Measurements from ENCODE around the gene SYT15B.
"Not testable (repeated sequence)": the region's sequence is repeated elsewhere in the genome, so short reads cannot be mapped to it uniquely, and the experiment has no call there.

The SYT15B gene

DNA sequence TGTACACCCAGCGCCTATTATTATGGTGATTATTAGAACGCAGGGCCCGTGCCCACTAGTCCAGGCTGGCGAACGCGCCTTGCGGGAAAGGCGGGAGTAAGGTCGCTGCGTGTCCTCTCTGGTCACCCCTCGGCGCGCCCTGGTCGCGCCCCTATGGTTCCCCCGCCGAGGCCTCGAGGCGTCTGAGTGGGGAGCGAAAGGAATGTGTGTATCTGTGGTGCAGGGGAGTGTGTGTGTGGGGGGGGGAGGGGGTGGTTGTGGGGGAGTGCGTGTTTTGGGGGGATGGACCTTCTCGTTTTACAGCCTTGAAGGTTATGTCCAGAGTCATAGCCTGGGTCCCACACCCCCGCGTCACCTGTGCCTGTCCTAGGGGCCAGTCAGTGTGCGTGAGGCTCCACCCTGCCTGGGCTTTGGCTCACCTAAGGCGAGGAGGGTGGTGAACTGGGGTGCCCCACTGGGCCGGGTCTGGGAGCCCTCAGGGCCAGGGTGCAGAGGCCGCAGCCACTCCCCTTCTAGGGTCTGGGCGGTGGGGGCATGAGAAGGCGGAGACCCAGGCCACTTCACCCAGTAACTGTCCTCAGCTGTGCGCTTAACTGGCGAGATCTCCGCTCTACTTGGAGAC is at the start of gene SYT15B:
SYT15B (minus strand) TSS at position 39 of the 622 bp plus-strand sequence. CDS start 952 bp downstream, outside the sequence.
- DNase-seq: not testable (repeated sequence)

DNA sequence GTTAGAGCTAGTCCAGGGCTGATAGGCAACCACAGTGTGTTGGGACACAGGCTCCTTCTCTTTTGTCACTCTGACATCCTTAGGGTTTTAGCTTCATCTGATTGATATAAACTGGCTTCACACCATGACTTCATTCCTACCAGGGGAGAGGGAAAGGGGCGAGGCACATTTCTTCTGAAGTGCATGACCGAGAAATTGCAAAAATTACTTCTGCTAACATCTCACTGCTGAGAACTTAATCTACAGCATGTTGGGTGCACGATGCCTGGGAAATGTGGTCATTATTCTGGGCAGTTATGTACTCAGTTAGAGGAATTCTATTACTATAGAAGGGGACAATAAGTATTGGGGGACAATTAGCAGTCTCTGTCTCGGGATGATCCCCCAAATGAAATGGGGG is 16.2 kb upstream of the SYT15B start:
- DNase-seq: not testable (repeated sequence)

DNA sequence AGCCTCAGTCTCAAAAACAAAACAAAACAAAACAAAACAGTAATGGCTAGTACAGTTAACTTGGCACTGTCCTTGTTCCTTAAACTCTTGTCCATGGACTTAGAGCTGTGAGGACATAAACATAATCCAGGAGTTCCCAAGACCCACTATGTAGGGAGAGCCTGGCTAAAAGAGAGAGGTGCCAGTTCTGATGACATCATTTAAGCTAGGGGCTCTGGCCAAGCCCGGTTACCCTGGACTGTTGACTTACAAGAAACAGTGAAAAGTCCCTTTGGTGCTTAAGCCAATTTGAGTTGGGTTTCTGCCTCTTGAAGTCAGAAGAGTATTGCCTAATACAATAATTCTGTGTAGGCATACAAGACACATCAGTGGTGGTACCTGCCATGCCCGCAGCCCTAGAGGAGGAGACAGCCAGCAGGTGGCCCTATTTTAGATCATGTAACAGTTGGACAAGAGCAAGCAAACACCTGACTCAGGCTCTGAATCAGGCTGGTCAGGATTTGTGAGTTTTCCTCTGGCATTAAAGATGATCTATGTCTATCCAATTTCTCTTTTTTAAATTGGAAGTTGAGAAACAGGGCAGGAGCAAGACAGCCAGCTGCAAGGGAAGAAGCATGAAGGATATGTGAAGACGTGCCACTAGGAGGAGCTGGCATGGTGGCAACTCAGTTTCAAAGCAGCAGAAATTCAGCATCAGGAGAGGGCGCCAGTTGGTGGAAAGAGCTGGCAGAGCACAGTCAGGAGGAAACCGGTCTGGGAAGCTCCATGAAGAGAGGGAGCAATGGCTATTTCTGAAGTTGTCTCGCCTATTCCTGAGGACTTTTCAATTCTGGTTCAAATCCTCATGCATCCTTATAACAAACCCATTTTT is 12.2 kb upstream of the SYT15B start:
- DNase-seq: not testable (repeated sequence)

DNA sequence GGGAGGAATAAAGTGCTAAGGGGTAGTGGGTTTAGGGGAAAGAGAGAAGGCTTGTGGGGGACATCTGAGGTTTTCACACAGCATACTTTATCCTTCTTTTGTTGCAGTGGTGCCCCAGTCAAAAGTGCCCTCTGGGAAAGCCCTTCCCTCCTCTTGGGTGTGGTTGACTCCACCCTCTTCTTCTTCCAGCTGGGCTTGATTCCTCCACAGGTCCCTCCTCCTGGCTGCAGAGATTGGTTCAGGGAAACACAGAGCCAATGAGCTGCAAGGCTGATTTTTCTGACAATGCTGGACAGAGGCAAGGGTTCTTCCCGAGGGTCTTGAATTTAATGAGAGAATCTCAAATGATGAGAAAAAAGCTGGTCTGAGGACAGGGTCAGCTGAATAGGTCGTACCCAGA is 7.4 kb upstream of the SYT15B start:
- not testable (repeated sequence) for DNase-seq

DNA sequence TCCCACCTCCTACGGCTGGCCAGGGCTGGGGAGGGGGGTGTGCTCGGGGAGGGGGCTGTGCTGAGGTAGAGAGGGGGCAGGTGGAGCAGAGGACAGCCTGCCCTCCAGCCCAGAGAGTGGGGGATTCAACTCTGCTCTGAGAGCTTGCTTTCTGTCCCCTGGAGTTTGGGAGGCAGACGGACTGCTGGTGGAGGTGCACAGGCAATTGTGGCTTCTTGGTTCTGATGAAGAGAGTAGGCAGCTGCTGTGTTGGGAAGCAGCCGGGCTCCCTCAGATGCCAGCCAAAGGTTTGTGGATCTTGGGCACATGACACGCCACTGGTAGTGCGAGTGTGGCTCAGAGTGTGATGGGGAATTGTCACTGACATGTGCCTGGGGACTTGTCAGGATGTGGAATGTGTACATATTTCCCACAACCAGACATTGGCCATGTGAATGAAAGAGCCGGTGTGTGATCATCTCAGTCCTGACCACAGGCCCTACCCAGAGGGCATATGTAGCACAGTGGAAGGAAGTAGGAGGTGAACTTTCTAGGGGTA is 5.3 kb upstream of the SYT15B start:
- not testable (repeated sequence) for DNase-seq

DNA sequence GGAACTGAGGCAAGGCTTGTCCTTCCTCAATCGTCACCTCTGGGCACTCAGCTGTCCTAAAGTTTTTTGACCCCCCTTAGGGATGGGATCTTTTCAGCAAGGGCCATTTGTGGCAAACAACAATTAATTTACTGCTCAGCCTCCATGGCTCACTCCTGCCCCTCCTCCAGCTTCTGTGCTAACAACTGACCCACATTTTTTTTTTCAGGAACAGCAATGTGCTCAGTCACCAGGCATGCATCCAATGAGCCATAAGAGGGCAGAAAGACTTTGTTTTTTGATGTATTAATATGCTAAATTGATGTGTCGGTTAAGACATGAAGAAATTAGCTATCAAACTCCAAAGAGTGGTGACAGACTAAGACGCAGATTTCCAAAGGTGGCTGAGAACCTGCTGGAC is 4.7 kb upstream of the SYT15B start:
- not testable (repeated sequence) for DNase-seq

DNA sequence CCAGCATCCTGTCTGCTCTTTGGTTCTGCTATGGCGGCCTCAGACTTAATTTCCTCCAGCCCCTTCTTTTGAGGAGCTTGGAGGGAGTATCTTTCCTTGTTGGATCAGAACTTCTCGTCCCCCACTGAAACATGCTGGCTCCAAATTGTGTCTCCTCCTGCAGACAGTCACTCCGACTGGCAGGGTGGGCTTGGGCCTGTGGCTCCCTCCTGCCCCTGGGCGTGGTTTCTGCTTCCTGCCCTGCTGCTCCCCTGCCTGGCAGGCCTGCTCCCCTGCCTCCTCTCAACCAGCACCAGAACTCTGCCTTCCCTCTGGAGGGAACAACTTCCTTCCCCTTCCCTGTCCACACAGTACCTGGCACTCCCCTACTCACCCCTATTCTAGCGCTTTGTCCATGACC is 3.8 kb upstream of the SYT15B start:
- not testable (repeated sequence) for DNase-seq

DNA sequence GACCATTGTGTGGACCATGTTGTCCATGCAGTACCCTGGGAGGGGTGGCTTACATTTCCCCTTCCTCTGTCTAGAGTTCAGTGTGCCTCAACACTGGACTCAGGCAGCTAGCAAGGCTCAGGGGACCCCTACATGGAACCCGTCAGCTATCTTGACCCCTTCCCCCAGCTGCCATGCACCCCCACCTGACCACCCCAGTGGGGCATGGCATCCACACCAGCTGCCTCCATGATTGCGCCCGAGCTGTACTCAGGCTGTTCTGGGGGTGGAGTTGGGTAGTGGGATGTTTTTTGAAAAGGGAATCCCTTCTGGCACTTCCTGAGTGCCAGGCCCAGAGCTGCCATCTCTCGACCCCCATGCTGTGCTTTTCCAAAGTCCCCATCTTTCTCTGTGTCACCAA is 1.8 kb upstream of the SYT15B start:
- DNase-seq: not testable (repeated sequence)

DNA sequence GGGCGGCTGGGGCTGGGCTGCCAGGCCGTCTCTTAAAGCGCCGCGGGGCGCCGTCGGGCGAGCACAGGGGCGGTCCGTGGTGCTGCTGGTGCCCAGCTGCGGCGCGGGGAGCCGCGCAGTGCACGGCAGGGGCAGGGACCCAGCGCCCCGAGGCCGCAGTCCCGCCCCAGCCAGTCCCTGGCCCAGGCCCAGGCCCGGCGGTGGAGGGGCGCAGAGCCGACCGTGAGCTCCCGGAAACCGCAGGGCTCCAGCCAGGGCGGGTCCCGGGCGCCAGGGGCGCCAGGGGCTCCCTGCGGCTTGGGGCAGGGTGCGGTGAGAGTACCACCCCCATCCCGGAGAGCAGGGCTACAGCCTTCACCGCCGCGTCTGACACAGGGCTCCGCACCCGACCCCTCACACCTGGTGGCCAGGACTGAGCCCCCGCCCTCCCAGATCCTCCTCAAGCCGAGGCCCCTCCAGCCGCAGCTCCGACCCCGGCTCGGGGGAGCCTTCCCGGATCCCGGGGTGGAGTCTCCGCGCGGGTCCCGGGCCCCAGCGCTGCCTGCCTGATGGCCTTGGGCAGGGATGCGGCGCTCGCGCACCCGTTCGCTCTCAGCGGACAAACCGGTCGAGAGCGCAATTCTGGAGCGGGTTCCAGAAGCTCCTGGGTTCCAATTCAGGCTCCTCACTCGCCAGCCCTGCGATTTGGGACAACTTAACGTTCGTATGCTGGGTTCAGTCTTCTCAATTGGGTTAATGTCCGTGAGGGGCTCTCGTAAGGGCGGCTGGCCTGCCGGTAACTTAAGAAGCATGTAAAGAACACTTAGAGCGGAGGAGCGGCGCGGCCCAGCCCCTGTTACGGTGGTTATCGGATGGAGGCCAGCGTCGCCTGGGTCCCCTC is 478 bp downstream of the SYT15B start:
- DNase-seq: not testable (repeated sequence)

DNA sequence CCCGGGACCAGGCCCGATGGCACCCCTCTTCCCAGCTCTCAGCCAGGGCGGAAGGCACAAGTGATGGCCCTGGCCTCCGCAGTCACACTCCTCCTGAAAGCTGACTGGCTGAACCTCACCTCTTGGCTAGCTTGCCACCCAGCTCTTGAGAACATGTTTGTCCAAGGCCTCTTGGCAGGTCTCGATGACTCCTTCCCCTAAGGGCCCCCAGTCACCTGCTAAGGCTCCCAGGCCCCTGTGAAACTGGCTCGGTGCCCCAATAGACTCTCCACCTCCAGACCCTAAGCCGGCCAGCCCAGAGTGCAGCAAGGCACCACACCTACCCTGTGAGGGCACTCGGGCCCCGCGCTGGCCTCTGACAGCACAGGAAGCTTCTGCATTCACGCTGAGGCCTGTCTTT is 4.5 kb downstream of the SYT15B start:
- not testable (repeated sequence) for DNase-seq

DNA sequence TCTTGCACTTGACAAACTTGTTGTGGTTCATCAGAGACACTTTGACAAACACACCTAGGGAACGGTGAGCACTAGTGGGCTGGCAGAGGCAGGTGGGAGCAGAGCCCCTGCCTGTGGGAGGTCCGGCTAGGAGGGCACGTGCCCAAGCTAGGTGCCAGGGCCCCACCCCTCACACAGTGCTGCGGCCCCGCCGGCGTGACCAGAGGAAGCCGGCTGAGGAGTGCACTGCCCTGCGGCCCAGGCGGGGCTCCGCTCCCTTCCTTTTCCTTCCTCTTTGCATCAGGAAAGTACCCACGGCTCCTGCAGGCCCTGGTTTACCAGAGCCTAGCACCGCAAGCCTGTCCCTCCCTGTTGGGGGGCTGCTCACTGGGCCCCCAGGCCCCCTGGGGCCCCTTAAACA is 7.2 kb downstream of the SYT15B start:
- DNase-seq: not testable (repeated sequence)

DNA sequence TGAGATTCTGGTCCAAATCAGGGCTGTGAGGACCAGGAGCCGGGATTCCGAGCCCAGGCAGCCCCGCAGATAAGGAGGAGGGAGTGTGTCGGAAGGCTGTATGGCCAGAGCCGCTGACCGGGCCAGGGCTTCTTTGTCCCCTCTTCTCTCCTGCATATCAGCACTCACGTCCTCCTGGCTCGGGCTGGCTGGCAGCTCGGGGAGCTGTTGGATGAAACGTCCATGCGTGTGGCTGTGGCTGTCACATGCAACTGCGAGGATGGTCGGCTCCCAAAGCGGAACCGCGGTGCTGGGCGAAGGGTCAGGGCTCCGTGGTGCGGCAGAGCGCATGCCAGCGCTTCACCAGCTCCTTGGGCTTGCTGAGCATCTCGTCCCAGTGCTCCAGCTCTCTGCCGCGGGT is 9.5 kb downstream of the SYT15B start:
- not testable (repeated sequence) for DNase-seq

DNA sequence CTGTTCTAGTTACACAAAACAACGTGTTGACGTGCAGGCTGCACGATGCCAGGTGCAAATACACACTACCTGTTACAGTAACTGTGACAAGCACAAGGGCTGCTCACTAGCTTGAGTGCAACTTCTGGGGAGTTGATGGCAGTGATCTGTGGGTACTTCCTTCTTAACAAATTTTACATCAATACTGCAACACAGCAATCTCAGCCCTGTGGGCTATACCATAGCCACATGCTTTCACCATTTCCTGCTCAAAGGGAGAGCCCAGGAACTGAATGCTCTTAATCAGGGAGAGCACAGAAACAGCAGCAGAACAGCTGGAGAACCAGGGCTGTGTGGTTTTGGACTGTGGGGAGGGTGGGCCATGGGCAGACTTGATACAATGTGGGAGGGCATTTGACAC is 10.2 kb downstream of the SYT15B start:
- not testable (repeated sequence) for DNase-seq

DNA sequence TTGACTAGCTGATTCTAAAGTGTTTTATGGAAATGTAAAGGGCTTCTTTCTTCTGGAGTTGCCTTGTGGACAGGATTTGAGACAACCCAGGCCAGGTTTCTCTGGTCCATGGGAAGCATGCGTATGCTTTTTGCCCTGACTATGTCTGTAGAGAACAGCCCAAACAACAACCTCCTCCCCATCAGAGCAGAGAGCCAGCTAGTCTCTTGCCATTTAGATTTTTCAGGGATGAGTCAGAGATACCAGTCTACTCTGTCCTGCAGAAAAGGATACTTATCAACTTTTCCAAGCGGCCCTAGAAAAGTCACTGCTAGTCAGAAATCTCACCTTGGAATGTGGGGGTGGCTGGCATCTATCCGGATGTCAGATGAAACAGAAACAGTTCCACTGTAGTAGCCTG is 11.6 kb downstream of the SYT15B start:
- DNase-seq: not testable (repeated sequence)

DNA sequence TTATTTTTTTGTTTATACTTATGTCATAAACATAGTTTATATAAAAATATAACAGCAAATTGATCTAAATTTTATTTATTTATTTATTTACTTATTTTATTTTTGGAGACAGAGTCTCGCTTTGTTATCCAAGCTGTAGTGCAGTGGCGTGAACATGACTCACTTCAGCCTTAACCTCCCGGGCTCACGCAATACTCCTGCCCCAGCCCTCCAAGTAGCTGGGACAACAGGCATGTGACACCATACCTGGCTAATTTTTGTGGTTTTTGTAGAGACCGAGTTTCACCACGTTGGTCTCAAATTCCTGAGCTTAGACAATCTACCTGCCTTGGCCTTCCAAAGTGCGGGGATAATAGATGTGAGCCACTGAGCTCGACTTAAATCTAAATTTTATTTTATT is 13.0 kb downstream of the SYT15B start:
- DNase-seq: not testable (repeated sequence)

DNA sequence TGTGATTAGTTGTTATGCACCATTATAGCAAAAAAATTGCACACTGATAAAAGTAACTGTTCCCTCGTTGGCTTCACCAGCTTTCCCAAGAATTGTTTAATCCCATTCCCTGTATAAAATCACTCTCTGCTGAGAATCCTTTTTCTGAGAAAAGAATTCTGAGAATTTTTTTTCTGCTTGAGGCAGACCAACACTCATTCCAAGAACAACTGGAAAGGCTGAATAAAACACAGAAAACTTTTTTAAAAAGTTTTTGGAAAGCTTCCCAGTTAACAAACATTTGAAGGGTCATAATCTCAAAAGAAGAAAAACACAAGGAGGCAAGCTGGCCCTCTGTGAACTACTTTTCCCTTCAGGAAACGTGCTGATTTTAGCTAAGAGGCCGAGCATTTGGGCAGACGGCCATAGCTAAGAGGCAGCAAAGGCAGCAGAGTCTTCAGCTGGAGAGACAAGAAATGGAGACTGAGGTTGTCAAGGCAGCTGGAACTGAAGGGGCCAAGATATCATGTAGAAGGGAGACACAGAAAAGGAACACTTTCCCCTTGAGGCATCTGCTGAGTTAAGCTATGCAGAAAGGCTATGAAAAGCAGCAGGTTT is 16.5 kb downstream of the SYT15B start:
- not testable (repeated sequence) for DNase-seq

DNA sequence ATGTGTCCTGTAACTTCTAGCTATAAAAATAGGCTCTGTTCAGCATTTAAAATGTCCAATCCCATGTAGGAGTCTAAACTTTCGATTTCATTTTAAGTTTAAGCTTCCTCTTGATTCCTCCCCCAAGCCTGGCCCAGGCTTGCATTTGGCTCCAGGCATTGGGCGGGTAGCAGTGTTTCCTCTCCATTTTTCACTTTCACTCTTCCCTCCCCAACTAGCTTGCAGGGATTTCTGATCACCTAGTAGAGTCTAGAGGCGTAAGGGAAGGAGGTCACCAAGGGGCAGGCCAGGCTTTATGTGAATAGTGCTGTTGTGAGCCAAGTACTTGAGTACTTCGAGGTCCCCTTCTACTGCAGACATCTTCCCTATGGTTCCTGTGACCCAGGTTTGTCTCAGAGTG is 18.5 kb downstream of the SYT15B start:
- not testable (repeated sequence) for DNase-seq

DNA sequence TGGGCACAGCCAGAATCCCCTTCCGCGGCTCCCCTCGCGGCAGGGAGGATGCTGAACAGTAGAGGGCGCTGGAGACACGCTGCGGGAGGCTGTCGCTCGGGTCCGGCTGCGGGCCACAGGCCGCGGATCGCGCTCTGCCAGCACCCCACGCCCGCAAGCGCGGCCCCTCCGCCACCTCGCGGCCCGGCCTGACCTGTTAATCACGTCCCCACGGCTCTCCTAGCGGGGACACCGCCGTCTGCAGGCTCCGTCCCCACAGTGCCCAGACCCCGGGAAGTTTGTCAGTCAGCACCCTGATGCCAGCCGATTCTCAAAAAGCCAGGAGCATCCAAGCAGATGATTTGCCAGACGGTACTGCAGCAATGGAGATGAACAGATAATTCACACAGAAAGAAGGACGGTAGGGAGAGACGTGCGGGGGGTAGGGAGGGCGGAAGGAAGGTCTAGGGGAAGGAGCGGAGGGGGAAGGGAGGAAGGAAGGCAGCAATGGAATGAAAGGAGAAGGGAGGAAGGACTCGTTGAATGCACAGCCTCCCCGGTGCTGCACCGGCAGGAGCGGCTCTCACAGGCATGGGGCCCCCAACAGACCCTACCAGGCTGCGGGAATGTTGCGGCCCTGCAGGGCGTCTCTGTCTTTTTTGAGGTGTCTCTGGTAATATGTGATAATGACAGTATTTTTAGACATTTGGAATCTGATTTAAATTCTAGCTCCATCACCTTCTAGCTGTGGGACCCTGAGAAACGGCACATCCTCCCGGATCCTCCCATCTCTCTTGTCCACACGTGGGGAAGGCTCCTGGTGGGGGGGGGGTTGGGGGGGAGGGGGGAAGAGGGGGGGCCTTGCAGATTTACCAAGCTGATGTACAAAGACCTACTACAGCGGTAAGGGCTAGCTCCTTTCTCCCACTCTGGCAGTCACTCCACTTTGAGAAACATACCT is 19.5 kb downstream of the SYT15B start:
- peak; percentile 15 for DNase-seq

DNA sequence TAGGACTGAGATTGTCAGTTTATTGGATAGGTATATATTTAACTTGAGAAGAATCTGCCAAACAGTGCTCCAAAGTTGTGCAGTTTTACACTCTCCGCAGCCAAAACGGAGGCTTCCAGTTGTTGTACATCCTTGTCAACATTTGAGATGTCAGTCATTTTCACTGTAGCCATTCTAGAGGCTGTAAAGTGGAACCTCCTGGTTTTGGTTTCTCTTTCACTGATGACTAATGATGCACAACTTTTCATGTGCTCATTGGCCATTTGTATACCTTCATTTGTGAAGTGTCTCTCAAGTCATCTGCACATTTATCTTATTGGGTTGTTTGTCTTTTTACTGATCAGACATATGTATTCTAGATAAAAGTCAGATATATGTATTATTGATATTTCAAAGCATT is 22.5 kb downstream of the SYT15B start:
- not testable (repeated sequence) for DNase-seq

DNA sequence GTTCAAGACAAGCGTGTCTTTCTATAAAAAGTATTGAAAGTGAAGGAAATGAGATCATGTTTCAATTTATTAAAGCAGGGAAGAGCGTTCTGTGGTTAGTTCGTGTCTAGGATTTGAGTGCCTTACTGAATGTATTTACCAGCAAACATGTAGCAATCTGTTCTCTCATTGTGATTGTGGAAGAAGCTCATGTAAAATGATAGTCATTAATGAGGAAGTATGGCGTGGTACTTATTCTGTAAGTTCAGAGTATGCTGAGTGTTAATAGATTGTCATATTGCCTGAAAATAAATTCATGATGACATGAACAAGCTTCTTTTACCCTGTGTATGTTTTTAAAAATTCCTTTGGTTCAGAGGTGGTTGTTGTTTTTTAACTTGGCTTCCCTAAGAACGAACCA is 32.5 kb downstream of the SYT15B start:
- DNase-seq: not testable (repeated sequence)

DNA sequence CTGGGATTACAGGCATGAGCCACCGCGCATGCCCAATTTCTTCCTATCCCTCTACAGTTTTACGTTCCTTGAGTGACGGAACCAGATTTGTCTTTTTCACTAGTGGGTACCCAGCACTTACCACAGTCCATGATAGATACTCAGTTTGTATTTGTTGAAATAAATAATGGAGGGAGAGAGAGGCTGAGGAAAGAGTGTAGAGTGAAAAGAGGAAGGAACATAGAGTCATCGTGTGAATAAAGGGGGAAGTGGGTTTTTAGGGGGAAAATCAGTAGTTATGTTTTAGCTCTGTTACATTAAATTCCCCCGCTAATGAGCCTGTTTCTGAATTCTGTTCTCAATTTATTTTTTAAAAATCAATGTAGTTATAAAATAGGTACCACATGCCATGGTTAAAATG is 37.7 kb downstream of the SYT15B start:
- not testable (repeated sequence) for DNase-seq
